GM10248 (cell line): ENCODE measurements around the gene MAD1L1.

ENCODE experiments used
- CTCF ChIA-PET: fragments of 300-600 bp; sonication (Branson Sonifier 250); formaldehyde crosslinking; extraction: SDS; loops from one replicate; lab custom pipeline; 2021; ENCODE audit warnings: antibody characterized with exemption; lab: Yijun Ruan, JAX
- POLR2A ChIA-PET: fragments of 350-650 bp; sonication (Branson Sonifier 250); formaldehyde crosslinking; extraction: SDS; loops from one replicate; lab custom pipeline; 2020; ENCODE audit warnings: antibody characterized with exemption; lab: Yijun Ruan, JAX
- DNase-seq: peaks from one replicate; pipeline ENCODE4 v3.0.0; 2012; ENCODE audit errors: extremely low spot score
- CTCF ChIP-seq: IDR thresholded peaks from 2 replicates; pipeline ENCODE4 v1.5.1; 2012; ENCODE audit warnings: mild to moderate bottlenecking, low read depth; ENCODE audit errors: extremely low read depth, missing control alignments, control extremely low read depth

The MAD1L1 gene

GRCh38 chr7:1950066-1950451 lies 282.7 kb downstream of the MAD1L1 start:
- CTCF ChIA-PET, result interaction anchor here (1.0 to 1.2 kb wide), 2 partner anchors 10 kb away, joined by 3 read pairs; no protein-coding TSS in a partner anchor
- TF ChIP-seq CTCF, result no peak
- POLR2A ChIA-PET, result no interaction called here
- no peak for DNase-seq

- no peak for TF ChIP-seq CTCF
- ChIA-PET POLR2A (no interaction called here), CTCF (interaction anchor here (1.0 to 1.2 kb wide), 2 partner anchors 10 kb away, joined by 3 read pairs; no protein-coding TSS in a partner anchor)
These were observed 283.1 kb downstream of the MAD1L1 start for GRCh38 chr7:1949681-1950055.

GRCh38 chr7:1948887-1949680 lies 283.7 kb downstream of the MAD1L1 start:
- no peak for DNase-seq
- no peak for TF ChIP-seq CTCF
- ChIA-PET CTCF (no interaction called here), POLR2A (no interaction called here)

More at GRCh38 chr7:1949681-1950055, 283.1 kb downstream of the MAD1L1 start:
- no peak for DNase-seq

- TF ChIP-seq CTCF, result no peak
- DNase-seq, result no peak
- CTCF ChIA-PET, result no interaction called here
- POLR2A ChIA-PET, result no interaction called here
These were observed 284.4 kb downstream of the MAD1L1 start for GRCh38 chr7:1948301-1948796.

- ChIA-PET POLR2A (no interaction called here), CTCF (no interaction called here)
- TF ChIP-seq CTCF, result no peak
- no peak for DNase-seq
These were observed 285.0 kb downstream of the MAD1L1 start for GRCh38 chr7:1947586-1948217.

GRCh38 chr7:1946773-1947450 lies 285.8 kb downstream of the MAD1L1 start:
- DNase-seq, result no peak
- POLR2A ChIA-PET, result no interaction called here
- CTCF ChIA-PET, result no interaction called here
- TF ChIP-seq CTCF, result no peak
